ENCODE results near the gene TMEM42. TPM values are rescaled to one million over a fixed set of nuclear protein-coding genes. Genes with fewer than 3 reads are reported as not detected.
A peak's percentile ranks its signal among the peaks of the same experiment; 100 is the strongest.

TMEM42 gene
- total RNA-seq, 2 donors from 2014 or later, result 5.3 to 6.8 TPM

DNA sequence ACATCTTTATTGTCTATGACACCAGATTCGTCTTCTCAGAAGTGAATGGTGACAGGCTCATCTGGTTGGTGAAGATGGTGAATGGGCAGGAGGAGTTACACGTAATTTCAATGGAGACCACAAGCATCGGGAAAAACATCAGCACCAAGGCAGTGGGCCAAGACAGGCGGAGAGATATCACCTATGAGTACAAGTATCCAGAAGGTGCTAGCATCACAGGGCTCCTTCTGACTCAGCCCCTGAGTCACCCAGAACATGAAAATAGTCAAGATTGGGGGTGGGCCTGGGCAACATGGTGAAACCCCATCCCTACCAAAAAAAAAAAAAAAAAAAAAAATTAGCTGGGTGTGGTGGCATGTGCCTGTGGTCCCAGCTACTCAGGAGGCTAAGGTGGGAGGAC is 45.3 kb downstream of the TMEM42 start:
- Mint-ChIP-seq H3K9me3 (no peaks in the 10 kb centered on the region), H3K27ac (no peak overlapping the region), H3K4me3 (no peak overlapping the region), H3K27me3 (peaks cover 10 to 38% of the 10 kb centered on the region in 2 donors), H3K36me3 (no peaks in the 10 kb centered on the region), H3K4me1 (ENCODE audit: low read depth in 2 of 2) (no peaks in the 10 kb centered on the region)
- ATAC-seq, result peak in 1 of 2 donors; percentile 58
- DNase-seq (ENCODE audit: low spot score), result no peak

DNA sequence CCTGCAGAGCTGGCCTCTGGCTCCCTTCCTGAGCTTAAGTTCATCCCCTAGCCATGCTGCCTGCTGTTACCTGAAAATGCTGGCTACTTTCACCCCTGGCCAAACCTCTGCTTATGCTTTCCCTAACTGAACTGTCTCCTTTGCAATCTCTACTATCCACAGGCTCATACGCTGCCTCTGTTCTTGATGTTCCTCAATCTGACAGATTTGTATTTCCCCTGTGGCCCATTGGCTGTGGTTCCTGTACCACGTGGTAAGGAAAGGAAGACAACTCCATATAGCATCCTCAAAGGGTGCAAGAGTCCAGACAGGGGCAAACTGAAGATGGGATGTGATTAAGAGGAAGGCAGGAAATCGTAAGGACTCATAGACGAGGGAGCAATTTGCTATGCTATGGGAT is 45.9 kb downstream of the TMEM42 start:
- ATAC-seq (no peak), DNase-seq (ENCODE audit: low spot score) (no peak)
- Mint-ChIP-seq H3K4me1 (ENCODE audit: low read depth in 2 of 2) (no peaks in the 10 kb centered on the region), H3K36me3 (no peaks in the 10 kb centered on the region), H3K9me3 (no peaks in the 10 kb centered on the region), H3K27me3 (peaks cover 10 to 36% of the 10 kb centered on the region in 2 donors), H3K27ac (no peak overlapping the region), H3K4me3 (no peak overlapping the region)

DNA sequence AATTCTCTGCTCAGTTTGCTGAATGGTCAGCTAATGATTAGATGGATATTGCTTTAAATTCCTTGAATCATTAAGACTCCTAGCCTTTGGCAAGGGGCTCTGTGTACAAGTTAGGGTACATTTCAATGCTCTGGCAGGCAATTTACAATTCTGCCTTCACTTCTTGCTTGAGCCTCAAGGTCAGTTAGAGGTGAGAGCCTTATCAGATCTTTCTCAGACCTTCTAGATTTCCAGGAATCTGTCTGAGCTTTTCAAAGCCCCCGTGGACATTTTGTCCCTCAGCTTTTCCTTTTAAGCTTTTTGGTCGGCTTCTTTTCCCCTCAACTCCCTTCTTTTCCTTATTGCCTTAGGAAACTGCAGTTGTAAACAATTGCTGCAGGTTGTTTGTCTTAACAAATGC is 47.4 kb downstream of the TMEM42 start:
- ATAC-seq, result no peak
- H3K9me3 Mint-ChIP-seq, result no peaks in the 10 kb centered on the region
- no peak for DNase-seq (ENCODE audit: low spot score)
- no peak overlapping the region for H3K4me3 Mint-ChIP-seq
- no peaks in the 10 kb centered on the region for H3K4me1 Mint-ChIP-seq (ENCODE audit: low read depth in 2 of 2)
- H3K27ac Mint-ChIP-seq, result no peak overlapping the region
- H3K27me3 Mint-ChIP-seq, result peaks cover 10 to 28% of the 10 kb centered on the region in 2 donors
- no peaks in the 10 kb centered on the region for H3K36me3 Mint-ChIP-seq

DNA sequence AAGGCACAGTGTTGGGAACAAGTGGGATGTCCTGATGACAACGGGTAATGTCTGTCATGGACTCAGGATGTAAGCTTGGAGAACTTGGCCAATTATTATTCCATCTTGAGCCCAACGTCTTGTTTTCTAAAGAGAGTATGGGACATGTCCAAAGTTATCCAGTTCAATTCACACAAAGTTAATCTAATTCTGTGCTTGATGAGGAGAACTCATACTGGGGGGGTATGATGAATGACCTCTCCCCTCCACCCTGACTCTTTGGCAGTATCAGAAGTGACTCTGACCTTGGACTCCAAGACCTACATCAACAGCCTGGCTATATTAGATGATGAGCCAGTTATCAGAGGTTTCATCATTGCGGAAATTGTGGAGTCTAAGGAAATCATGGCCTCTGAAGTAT is 49.0 kb downstream of the TMEM42 start:
- no peak overlapping the region for H3K27ac Mint-ChIP-seq
- ATAC-seq (no peak), DNase-seq (ENCODE audit: low spot score) (no peak)
- H3K4me1 Mint-ChIP-seq (ENCODE audit: low read depth in 2 of 2), result peaks cover 0 to 2% of the 10 kb centered on the region in 2 donors
- no peaks in the 10 kb centered on the region for H3K9me3 Mint-ChIP-seq
- H3K4me3 Mint-ChIP-seq, result no peak overlapping the region
- peaks cover 10 to 28% of the 10 kb centered on the region in 2 donors for H3K27me3 Mint-ChIP-seq
- H3K36me3 Mint-ChIP-seq, result no peaks in the 10 kb centered on the region

DNA sequence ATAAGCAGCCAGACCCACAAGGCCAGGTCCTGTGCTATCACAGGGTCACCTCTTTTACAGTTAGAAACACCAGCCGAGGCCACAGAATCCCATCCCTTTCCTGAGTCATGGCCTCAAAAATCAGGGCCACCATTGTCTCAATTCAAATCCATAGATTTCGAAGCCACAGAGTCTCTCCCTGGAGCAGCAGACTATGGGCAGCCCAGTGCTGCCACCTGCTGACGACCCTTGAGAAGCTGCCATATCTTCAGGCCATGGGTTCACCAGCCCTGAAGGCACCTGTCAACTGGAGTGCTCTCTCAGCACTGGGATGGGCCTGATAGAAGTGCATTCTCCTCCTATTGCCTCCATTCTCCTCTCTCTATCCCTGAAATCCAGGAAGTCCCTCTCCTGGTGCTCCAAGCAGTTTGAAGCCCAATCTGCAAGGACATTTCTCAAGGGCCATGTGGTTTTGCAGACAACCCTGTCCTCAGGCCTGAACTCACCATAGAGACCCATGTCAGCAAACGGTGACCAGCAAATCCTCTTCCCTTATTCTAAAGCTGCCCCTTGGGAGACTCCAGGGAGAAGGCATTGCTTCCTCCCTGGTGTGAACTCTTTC is 52.3 kb downstream of the TMEM42 start:
- Mint-ChIP-seq H3K27ac (no peak overlapping the region), H3K9me3 (no peaks in the 10 kb centered on the region)

DNA sequence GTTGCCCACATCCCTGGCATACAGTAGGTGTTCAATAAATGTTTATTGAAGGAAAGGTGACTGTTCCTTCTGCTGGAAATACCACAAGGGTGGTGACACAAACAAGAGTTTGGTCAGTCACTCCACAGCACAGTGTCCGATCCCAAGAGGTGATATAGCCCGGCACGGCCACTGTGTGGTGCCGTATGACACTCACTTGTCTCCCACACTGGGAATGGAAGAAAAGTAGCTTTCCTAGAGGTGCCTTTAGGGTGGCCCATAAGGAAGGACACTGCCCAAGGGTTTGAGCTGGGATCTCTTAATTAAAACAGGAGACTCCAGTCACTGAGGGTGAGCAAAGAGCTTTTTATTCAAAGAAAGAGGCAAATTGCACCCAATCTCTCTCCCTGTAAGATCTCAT is 53.2 kb downstream of the TMEM42 start:
- Mint-ChIP-seq H3K4me1 (ENCODE audit: low read depth in 2 of 2) (peaks cover 0 to 2% of the 10 kb centered on the region in 2 donors), H3K27ac (no peak overlapping the region), H3K4me3 (no peak overlapping the region), H3K36me3 (no peaks in the 10 kb centered on the region), H3K9me3 (no peaks in the 10 kb centered on the region), H3K27me3 (peaks cover 0 to 2% of the 10 kb centered on the region in 2 donors)
- DNase-seq (ENCODE audit: low spot score) (no peak), ATAC-seq (no peak)

More for the DNA sequence above, 52.3 kb downstream of the TMEM42 start:
- Mint-ChIP-seq H3K4me1 (ENCODE audit: low read depth in 2 of 2) (peaks cover 0 to 2% of the 10 kb centered on the region in 2 donors), H3K27me3 (peaks cover 0 to 11% of the 10 kb centered on the region in 2 donors), H3K4me3 (no peak overlapping the region), H3K36me3 (no peaks in the 10 kb centered on the region)
- no peak for DNase-seq (ENCODE audit: low spot score)
- peak; percentile 58 to 79 for ATAC-seq

Other genes starting within 250 kb of the TMEM42 start
- gene ZNF197, start 236.9 kb upstream of the TMEM42 start, total RNA-seq, result 10 to 100 TPM; 13.2 to 16.7 TPM
- gene ZNF35, start 213.2 kb upstream of the TMEM42 start, total RNA-seq, result 10 to 100 TPM; 11.4 to 15.8 TPM
- gene ZNF502, start 149.3 kb upstream of the TMEM42 start, total RNA-seq, result 1 to 10 TPM; 1.8 to 3.8 TPM
- gene ZNF501, start 132.3 kb upstream of the TMEM42 start, total RNA-seq, result 1 to 10 TPM in 1 of 2 donors, under 1 TPM in 1; 0.61 to 3.2 TPM
- gene KIAA1143, start 100.3 kb upstream of the TMEM42 start, total RNA-seq, result 10 to 100 TPM; 11.3 to 23.6 TPM
- 10 to 100 TPM; 12.3 to 27.2 TPM for gene KIF15, start 100.1 kb upstream of the TMEM42 start, total RNA-seq
- not detected for gene TGM4, start 12.7 kb downstream of the TMEM42 start, total RNA-seq
- 100 to 1,000 TPM in 1 of 2 donors, 10 to 100 TPM in 1; 63.8 to 122 TPM for gene ZDHHC3, start 114.3 kb downstream of the TMEM42 start, total RNA-seq
- 10 to 100 TPM; 50.7 to 75.7 TPM for gene EXOSC7, start 114.3 kb downstream of the TMEM42 start, total RNA-seq
- gene CLEC3B, start 164.4 kb downstream of the TMEM42 start, total RNA-seq, result not detected

Measured in natural killer cell treated with Interleukin-12 subunit alpha and Interleukin-12 subunit beta and Interleukin-15 and Interleukin-18, amount 100 ng/mL, for 72 hours (primary cell).